Neural crest cell (in vitro differentiated cells): ENCODE data around the gene GRB2. TPM values are rescaled to one million over a fixed set of nuclear protein-coding genes. Genes with fewer than 3 reads are reported as not detected.

Source experiments
- DNase-seq: peaks from one replicate; pipeline ENCODE4 v3.0.0; 2021; ENCODE audit warnings: low read depth, mixed read lengths, low spot score
- H3K27ac Mint-ChIP-seq: one replicate; pipeline ENCODE4 v1.8.0; 2021; ENCODE audit warnings: mild to moderate bottlenecking, mixed read lengths; ENCODE audit not compliant: unreplicated experiment
- H3K27me3 Mint-ChIP-seq: 2 replicates; pipeline ENCODE4 v1.8.0; 2021; ENCODE audit warnings: low read depth, mild to moderate bottlenecking, mixed read lengths
- H3K36me3 Mint-ChIP-seq: 2 replicates; pipeline ENCODE4 v1.8.0; 2021; ENCODE audit warnings: low read depth, mild to moderate bottlenecking, mixed read lengths
- H3K4me1 Mint-ChIP-seq: 2 replicates; pipeline ENCODE4 v1.8.0; 2021; ENCODE audit warnings: mixed read lengths
- H3K4me3 Mint-ChIP-seq: one replicate; pipeline ENCODE4 v1.8.0; 2021; ENCODE audit warnings: mild to moderate bottlenecking, mixed read lengths
- H3K9me3 Mint-ChIP-seq: 2 replicates; pipeline ENCODE4 v1.8.0; 2021; ENCODE audit warnings: mixed read lengths
- CTCF ChIP-seq: fragments of 200-600 bp; sonication (generic); conservative IDR thresholded peaks from 2 replicates; pipeline ENCODE4 v1.5.0; 2021; ENCODE audit warnings: antibody characterized with exemption, mild to moderate bottlenecking
- total RNA-seq: library from RNA; stranded (reverse); gene quantifications from 2 replicates; pipeline ENCODE4 v1.2.1, GENCODE V29; 2021

The GRB2 gene
- total RNA-seq, 1 donor from 2014 or later, result 79.4 TPM

DNA sequence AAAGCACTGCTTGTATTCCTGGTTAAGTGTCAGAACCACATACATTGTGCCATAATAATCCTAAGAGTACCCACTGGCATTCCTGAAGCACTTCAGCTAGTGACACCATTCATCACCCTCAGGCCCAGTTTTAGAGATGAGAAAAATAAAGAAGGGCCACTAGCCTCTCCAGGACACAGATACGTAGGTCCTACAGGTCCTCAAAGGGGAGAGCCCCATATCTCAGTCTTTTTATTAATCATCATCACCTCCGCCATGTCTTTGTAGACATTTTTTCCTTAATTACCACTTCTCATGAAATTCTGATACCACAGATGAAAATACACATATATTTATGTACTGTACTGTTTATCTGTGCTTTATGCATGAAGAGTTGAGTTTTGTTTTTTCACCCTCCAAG is 43.5 kb downstream of the GRB2 start:
- DNase-seq, result no peak
- Mint-ChIP-seq H3K9me3 (no peaks in the 10 kb centered on the region), H3K4me1 (peaks cover 17% of the 10 kb centered on the region), H3K36me3 (peaks cover 2% of the 10 kb centered on the region), H3K27ac (peak overlapping the region; percentile 5), H3K4me3 (no peak overlapping the region), H3K27me3 (no peaks in the 10 kb centered on the region)
- TF ChIP-seq CTCF, result no peak

GRCh38 chr17:75361344-75361743 is 44.1 kb downstream of the GRB2 start:
- Mint-ChIP-seq H3K9me3 (no peaks in the 10 kb centered on the region), H3K4me1 (peaks cover 17% of the 10 kb centered on the region)

GRCh38 chr17:75356260-75356937 is 49.1 kb downstream of the GRB2 start:
- H3K9me3 Mint-ChIP-seq, result no peaks in the 10 kb centered on the region
- no peak overlapping the region for H3K27ac Mint-ChIP-seq
- no peak for DNase-seq
- no peak for TF ChIP-seq CTCF
- H3K4me3 Mint-ChIP-seq, result no peak overlapping the region
- H3K4me1 Mint-ChIP-seq, result peaks cover 10% of the 10 kb centered on the region
- peaks cover 14% of the 10 kb centered on the region for H3K36me3 Mint-ChIP-seq
- no peaks in the 10 kb centered on the region for H3K27me3 Mint-ChIP-seq

More at GRCh38 chr17:75361344-75361743, 44.1 kb downstream of the GRB2 start:
- Mint-ChIP-seq H3K36me3 (peaks cover 2% of the 10 kb centered on the region), H3K4me3 (no peak overlapping the region), H3K27ac (no peak overlapping the region), H3K27me3 (no peaks in the 10 kb centered on the region)
- no peak for TF ChIP-seq CTCF
- no peak for DNase-seq

DNA sequence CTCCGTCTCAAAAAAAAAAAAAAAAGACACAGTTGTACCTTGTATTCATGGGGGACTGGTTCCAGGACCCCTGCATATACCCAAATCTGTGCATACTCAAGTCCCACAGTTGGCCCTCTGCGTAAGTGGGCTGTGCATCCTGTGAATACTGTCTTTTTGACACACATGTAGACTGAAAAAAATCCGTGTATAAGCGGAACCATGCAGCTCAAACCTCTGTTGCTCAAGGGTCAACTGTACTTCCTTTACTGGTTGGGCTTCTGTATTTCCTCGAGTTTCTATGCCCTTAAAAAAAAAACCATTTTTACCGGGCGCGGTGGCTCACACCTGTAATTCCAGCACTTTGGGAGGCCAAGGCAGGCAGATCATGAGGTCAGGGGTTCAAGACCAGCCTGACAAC is 52.3 kb downstream of the GRB2 start:
- Mint-ChIP-seq H3K27ac (no peak overlapping the region), H3K36me3 (peaks cover 12% of the 10 kb centered on the region), H3K4me1 (peaks cover 23% of the 10 kb centered on the region), H3K9me3 (no peaks in the 10 kb centered on the region), H3K27me3 (no peaks in the 10 kb centered on the region), H3K4me3 (no peak overlapping the region)
- DNase-seq, result no peak
- TF ChIP-seq CTCF, result no peak

- Mint-ChIP-seq H3K36me3 (peaks cover 12% of the 10 kb centered on the region), H3K9me3 (no peaks in the 10 kb centered on the region), H3K27ac (peak overlapping the region; percentile 4), H3K4me1 (peaks cover 30% of the 10 kb centered on the region), H3K27me3 (no peaks in the 10 kb centered on the region), H3K4me3 (no peak overlapping the region)
- no peak for TF ChIP-seq CTCF
- no peak for DNase-seq
These were observed 53.4 kb downstream of the GRB2 start for GRCh38 chr17:75352079-75352569.
